ENCODE results near the gene NRIP1. TPM values are rescaled to one million over a fixed set of nuclear protein-coding genes. Genes with fewer than 3 reads are reported as not detected.

Gene NRIP1
- total RNA-seq, 1 experiment from 2014 or later, result 10.4 TPM

DNA sequence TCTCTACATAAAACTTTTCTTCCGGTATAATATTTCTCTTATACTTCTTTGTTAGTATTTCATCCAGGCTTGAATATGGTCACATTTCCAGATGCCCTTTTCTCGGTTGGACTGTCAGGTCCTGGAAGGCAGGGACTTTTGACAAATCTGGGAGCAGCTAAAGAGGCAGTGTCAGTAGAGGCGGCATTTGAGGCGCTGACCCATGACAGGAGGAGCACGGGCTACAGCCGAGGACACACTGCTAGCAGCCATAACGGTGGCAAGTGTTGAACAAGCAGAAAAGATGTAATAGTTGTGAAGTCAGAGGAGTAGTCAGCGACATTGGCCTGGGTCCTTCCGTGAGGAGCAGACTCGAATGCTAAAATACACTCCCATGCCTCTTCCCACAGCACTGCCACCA is 14.5 kb upstream of the NRIP1 start:
- no peak overlapping the region for H3K4ac ChIP-seq (ENCODE audit: low read depth, low read length)
- H2BK12ac ChIP-seq (ENCODE audit: insufficient read length, low read depth, low read length), result no peak overlapping the region
- no peaks in the 10 kb centered on the region for H3K23me2 ChIP-seq (ENCODE audit: insufficient read length, low read depth, low read length, poor library complexity, severe bottlenecking)
- no peak overlapping the region for H3K27ac ChIP-seq (ENCODE audit: insufficient read length, low read depth, low read length)
- Mint-ChIP-seq H3K4me3 (no peak overlapping the region), H3K9me3 (no peaks in the 10 kb centered on the region), H3K36me3 (ENCODE audit: insufficient read depth in 1 of 3, low read depth in 3 of 3) (no peaks in the 10 kb centered on the region), H3K27ac (no peak overlapping the region), H3K4me1 (no peaks in the 10 kb centered on the region), H3K27me3 (ENCODE audit: low read depth) (peaks cover 2% of the 10 kb centered on the region; the same call in 1 of the 2 replicates)
- no peak overlapping the region for H4K8ac ChIP-seq (replicated peaks; ENCODE audit: insufficient read length, low read depth, low read length)
- H3K14ac ChIP-seq (ENCODE audit: insufficient read depth, low read length), result no peak overlapping the region
- no peak overlapping the region for H3K23ac ChIP-seq (ENCODE audit: insufficient read length, low read depth, low read length)
- H3K56ac ChIP-seq (ENCODE audit: insufficient read length, low read depth, low read length), result no peak overlapping the region
- H2AFZ ChIP-seq (ENCODE audit: low read length), result no peak overlapping the region
- H3K4me1 ChIP-seq (ENCODE audit: insufficient read depth, low read length), result no peaks in the 10 kb centered on the region
- H2BK5ac ChIP-seq (ENCODE audit: insufficient read length, low read length), result no peak overlapping the region
- H3T11ph ChIP-seq (ENCODE audit: low read length), result no peak overlapping the region
- H3K27me3 ChIP-seq (ENCODE audit: insufficient read depth, low read length), result no peaks in the 10 kb centered on the region
- H2AK5ac ChIP-seq (ENCODE audit: insufficient read length, low read length), result no peak overlapping the region
- no peak for DNase-seq
- no peak overlapping the region for H4K5ac ChIP-seq (ENCODE audit: insufficient read length, low read depth, low read length)
- no peak overlapping the region for H2BK120ac ChIP-seq (ENCODE audit: low read depth, low read length, poor library complexity, severe bottlenecking)
- H3K18ac ChIP-seq (ENCODE audit: insufficient read length, low read depth, low read length), result no peak overlapping the region
- no peak overlapping the region for H3K4me2 ChIP-seq (ENCODE audit: insufficient read depth, insufficient read length, low read length)
- no peak overlapping the region for H3K9ac ChIP-seq (ENCODE audit: extremely low read depth, insufficient read length, low read length)
- H4K20me1 ChIP-seq (ENCODE audit: control insufficient read depth, insufficient read depth, insufficient read length), result no peaks in the 10 kb centered on the region
- H3K79me1 ChIP-seq (ENCODE audit: insufficient read depth, low read depth, low read length, poor library complexity, severe bottlenecking), result no peaks in the 10 kb centered on the region
- no peak overlapping the region for H2BK15ac ChIP-seq (ENCODE audit: low read depth, low read length)
- H2BK20ac ChIP-seq (ENCODE audit: low read depth, low read length, poor library complexity, severe bottlenecking), result no peak overlapping the region
- H3K9me3 ChIP-seq (ENCODE audit: control insufficient read depth, low read depth, low read length), result no peaks in the 10 kb centered on the region
- H3K79me2 ChIP-seq (ENCODE audit: insufficient read depth, low read length), result no peaks in the 10 kb centered on the region
- TF ChIP-seq, protein P1, sequence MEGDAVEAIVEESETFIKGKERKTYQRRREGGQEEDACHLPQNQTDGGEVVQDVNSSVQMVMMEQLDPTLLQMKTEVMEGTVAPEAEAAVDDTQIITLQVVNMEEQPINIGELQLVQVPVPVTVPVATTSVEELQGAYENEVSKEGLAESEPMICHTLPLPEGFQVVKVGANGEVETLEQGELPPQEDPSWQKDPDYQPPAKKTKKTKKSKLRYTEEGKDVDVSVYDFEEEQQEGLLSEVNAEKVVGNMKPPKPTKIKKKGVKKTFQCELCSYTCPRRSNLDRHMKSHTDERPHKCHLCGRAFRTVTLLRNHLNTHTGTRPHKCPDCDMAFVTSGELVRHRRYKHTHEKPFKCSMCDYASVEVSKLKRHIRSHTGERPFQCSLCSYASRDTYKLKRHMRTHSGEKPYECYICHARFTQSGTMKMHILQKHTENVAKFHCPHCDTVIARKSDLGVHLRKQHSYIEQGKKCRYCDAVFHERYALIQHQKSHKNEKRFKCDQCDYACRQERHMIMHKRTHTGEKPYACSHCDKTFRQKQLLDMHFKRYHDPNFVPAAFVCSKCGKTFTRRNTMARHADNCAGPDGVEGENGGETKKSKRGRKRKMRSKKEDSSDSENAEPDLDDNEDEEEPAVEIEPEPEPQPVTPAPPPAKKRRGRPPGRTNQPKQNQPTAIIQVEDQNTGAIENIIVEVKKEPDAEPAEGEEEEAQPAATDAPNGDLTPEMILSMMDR (conservative IDR thresholded peaks at IDR 0.05), result no peak
- no peak overlapping the region for H4K91ac ChIP-seq (ENCODE audit: insufficient read length, low read depth, low read length)
- no CpG with 5 or more reads among the region's 10 CpGs for WGBS (ENCODE audit: extremely low coverage, insufficient read length, low lambda C conversion rate)
